ENCODE data around the gene ZNF587B. TPM values are rescaled to one million over a fixed set of nuclear protein-coding genes. Genes with fewer than 3 reads are reported as not detected.
A peak's percentile ranks its signal among the peaks of the same experiment; 100 is the strongest.
"Not testable (repeated sequence)": the region's sequence is repeated elsewhere in the genome, so short reads cannot be mapped to it uniquely, and the experiment has no call there.

ZNF587B gene
- total and polyA plus RNA-seq, 4 experiments from 2014 or later = 0.27 to 29.0 (median 15.3) TPM

- Mint-ChIP-seq H3K36me3 (peaks cover 32 to 48% of the 10 kb centered on the region in 2 donors), H3K9me3 (peaks cover 2 to 11% (median 8%) of the 10 kb centered on the region in 8 donors), H3K4me3 (peak within 1 kb of the TSS; percentile 90 to 96 (median 96)), H3K27ac (peak within 1 kb of the TSS; percentile 94 to 98 (median 97)), H3K4me1 (peaks cover 19 to 46% (median 30%) of the 10 kb centered on the region in 4 donors)
- H3K36me3 ChIP-seq (ENCODE audit: insufficient read depth, low read length) = peaks cover 10% of the 10 kb centered on the region
- H3K27me3 Mint-ChIP-seq; intact Hi-C loops (cut with micrococcal nuclease); CTCF ChIA-PET (ENCODE audit: partially characterized antibody); H3K9me3 ChIP-seq (ENCODE audit: control insufficient read depth in 1 of 2, low read length in 2 of 2); H3K27me3 ChIP-seq (ENCODE audit: insufficient read depth, low read length): not testable (repeated sequence)
- POLR2A ChIA-PET (ENCODE audit: partially characterized antibody) = interaction anchor here (0.6 to 2.0 kb wide), 14 partner anchors 30 to 694 kb away, joined by 3 to 10 read pairs (median 4); partner anchors contain the start of genes RPS5, TRIM28, ZNF417 and ZNF551
- H3K27ac ChIP-seq (ENCODE audit: low read depth, low read length) = peak within 1 kb of the TSS; percentile 84
- peak within 1 kb of the TSS; percentile 62 to 91 for H3K4me3 ChIP-seq (ENCODE audit: low read length in 2 of 2)
- DNase-seq = peak; percentile 80 to 94 (median 85)
- H3K4me1 ChIP-seq (ENCODE audit: insufficient read depth, low read length) = peaks cover 20% of the 10 kb centered on the region
Measured at GRCh38 chr19:57849666-57850473, 19.8 kb downstream of the ZNF587B start, which contains the start of gene ZNF587. ZNF587 (plus strand) TSS chr19:57849859; CDS start chr19:57850039, 180 bp downstream.

GRCh38 chr19:57850553-57851017 lies 20.5 kb downstream of the ZNF587B start:
- Mint-ChIP-seq H3K27ac (peak overlapping the region; percentile 94 to 98 (median 97)), H3K9me3 (peaks cover 2 to 15% (median 10%) of the 10 kb centered on the region in 8 donors), H3K4me1 (peaks cover 19 to 46% (median 30%) of the 10 kb centered on the region in 4 donors), H3K27me3 (no peaks in the 10 kb centered on the region), H3K36me3 (peaks cover 34 to 47% of the 10 kb centered on the region in 2 donors), H3K4me3 (peak overlapping the region; percentile 90 to 96 (median 96))
- Histone ChIP-seq H3K27ac (ENCODE audit: low read depth, low read length) (peak overlapping the region; percentile 84), H3K27me3 (ENCODE audit: insufficient read depth, low read length) (no peaks in the 10 kb centered on the region), H3K4me3 (ENCODE audit: low read length in 2 of 2) (peak overlapping the region; percentile 62 to 91), H3K9me3 (ENCODE audit: control insufficient read depth in 1 of 2, low read length in 2 of 2) (no peaks in the 10 kb centered on the region), H3K36me3 (ENCODE audit: insufficient read depth, low read length) (peaks cover 15% of the 10 kb centered on the region), H3K4me1 (ENCODE audit: insufficient read depth, low read length) (peaks cover 20% of the 10 kb centered on the region)
- ChIA-PET CTCF (ENCODE audit: partially characterized antibody) (interaction anchor here (0.6 kb wide), 1 partner anchor 674 kb away, joined by 3 read pairs; no protein-coding TSS in a partner anchor), POLR2A (ENCODE audit: partially characterized antibody) (interaction anchor here (1.1 to 2.0 kb wide), 7 partner anchors 31 to 152 kb away, joined by 3 to 10 read pairs (median 5); partner anchors contain the start of genes ZNF417, ZNF552, ZNF586 and ZNF606)
- intact Hi-C loops (cut with micrococcal nuclease) = no loop called here
- no peak for DNase-seq

- Histone ChIP-seq H3K4me1 (ENCODE audit: insufficient read depth, low read length) (peaks cover 20% of the 10 kb centered on the region), H3K36me3 (ENCODE audit: insufficient read depth, low read length) (peaks cover 28% of the 10 kb centered on the region)
- intact Hi-C loops (cut with micrococcal nuclease); CTCF ChIA-PET (ENCODE audit: partially characterized antibody); H3K27me3 ChIP-seq (ENCODE audit: insufficient read depth, low read length); H3K27ac ChIP-seq (ENCODE audit: low read depth, low read length); DNase-seq; H3K9me3 ChIP-seq (ENCODE audit: control insufficient read depth in 1 of 2, low read length in 2 of 2); H3K27me3 Mint-ChIP-seq; H3K4me3 ChIP-seq (ENCODE audit: low read length in 2 of 2); POLR2A ChIA-PET (ENCODE audit: partially characterized antibody): not testable (repeated sequence)
- Mint-ChIP-seq H3K36me3 (peaks cover 49 to 57% of the 10 kb centered on the region in 2 donors), H3K9me3 (peaks cover 0 to 29% (median 20%) of the 10 kb centered on the region in 8 donors), H3K4me3 (peak overlapping the region in 4 of 8 donors; percentile 17 to 49 (median 33)), H3K4me1 (peaks cover 18 to 42% (median 30%) of the 10 kb centered on the region in 4 donors), H3K27ac (peak overlapping the region in 5 of 7 donors; percentile 13 to 98 (median 65))
Measured at GRCh38 chr19:57851812-57852603, 21.9 kb downstream of the ZNF587B start.

GRCh38 chr19:57854117-57854516 lies 24.0 kb downstream of the ZNF587B start:
- DNase-seq; POLR2A ChIA-PET (ENCODE audit: partially characterized antibody); H3K27me3 ChIP-seq (ENCODE audit: insufficient read depth, low read length); H3K27me3 Mint-ChIP-seq; H3K9me3 ChIP-seq (ENCODE audit: control insufficient read depth in 1 of 2, low read length in 2 of 2); H3K27ac Mint-ChIP-seq; H3K4me3 ChIP-seq (ENCODE audit: low read length in 2 of 2); CTCF ChIA-PET (ENCODE audit: partially characterized antibody); H3K27ac ChIP-seq (ENCODE audit: low read depth, low read length); intact Hi-C loops (cut with micrococcal nuclease): not testable (repeated sequence)
- H3K9me3 Mint-ChIP-seq = peaks cover 0 to 43% (median 27%) of the 10 kb centered on the region in 8 donors
- H3K4me3 Mint-ChIP-seq = peak overlapping the region in 1 of 8 donors; percentile 9
- H3K36me3 ChIP-seq (ENCODE audit: insufficient read depth, low read length) = peaks cover 39% of the 10 kb centered on the region
- peaks cover 18 to 40% (median 31%) of the 10 kb centered on the region in 4 donors for H3K4me1 Mint-ChIP-seq
- H3K36me3 Mint-ChIP-seq = peaks cover 64 to 71% of the 10 kb centered on the region in 2 donors
- H3K4me1 ChIP-seq (ENCODE audit: insufficient read depth, low read length) = peaks cover 18% of the 10 kb centered on the region

- H3K27me3 Mint-ChIP-seq; intact Hi-C loops (cut with micrococcal nuclease); POLR2A ChIA-PET (ENCODE audit: partially characterized antibody); H3K4me1 ChIP-seq (ENCODE audit: insufficient read depth, low read length); H3K27me3 ChIP-seq (ENCODE audit: insufficient read depth, low read length); H3K27ac Mint-ChIP-seq; H3K4me3 ChIP-seq (ENCODE audit: low read length in 2 of 2); H3K4me3 Mint-ChIP-seq; H3K27ac ChIP-seq (ENCODE audit: low read depth, low read length); CTCF ChIA-PET (ENCODE audit: partially characterized antibody); DNase-seq; H3K4me1 Mint-ChIP-seq: not testable (repeated sequence)
- H3K9me3 ChIP-seq (ENCODE audit: control insufficient read depth in 1 of 2, low read length in 2 of 2) = peaks cover 0 to 23% of the 10 kb centered on the region in 2 donors
- Mint-ChIP-seq H3K9me3 (peaks cover 0 to 86% (median 67%) of the 10 kb centered on the region in 8 donors), H3K36me3 (peaks cover 70 to 79% of the 10 kb centered on the region in 2 donors)
- peaks cover 44% of the 10 kb centered on the region for H3K36me3 ChIP-seq (ENCODE audit: insufficient read depth, low read length)
Measured at GRCh38 chr19:57862351-57862750, 32.3 kb downstream of the ZNF587B start.

GRCh38 chr19:57867868-57868492 lies 37.9 kb downstream of the ZNF587B start:
- ChIA-PET POLR2A (ENCODE audit: partially characterized antibody) (no interaction called here), CTCF (ENCODE audit: partially characterized antibody) (no interaction called here)
- no peak for DNase-seq
- Histone ChIP-seq H3K4me1 (ENCODE audit: insufficient read depth, low read length) (no peaks in the 10 kb centered on the region), H3K36me3 (ENCODE audit: insufficient read depth, low read length) (peaks cover 15% of the 10 kb centered on the region), H3K27me3 (ENCODE audit: insufficient read depth, low read length) (no peaks in the 10 kb centered on the region), H3K9me3 (ENCODE audit: control insufficient read depth in 1 of 2, low read length in 2 of 2) (peaks cover 5 to 47% of the 10 kb centered on the region in 2 donors), H3K27ac (ENCODE audit: low read depth, low read length) (no peak overlapping the region), H3K4me3 (ENCODE audit: low read length in 2 of 2) (no peak overlapping the region)
- Mint-ChIP-seq H3K9me3 (peaks cover 0 to 89% (median 75%) of the 10 kb centered on the region in 8 donors), H3K4me3 (no peak overlapping the region), H3K4me1 (no peaks in the 10 kb centered on the region), H3K27me3 (no peaks in the 10 kb centered on the region), H3K36me3 (peaks cover 53 to 59% of the 10 kb centered on the region in 2 donors), H3K27ac (no peak overlapping the region)
- intact Hi-C loops (cut with micrococcal nuclease) = no loop called here
